HS-27A (cell line): ENCODE results near the gene ANO8.

Experiments used
- DNase-seq: peaks from one replicate; pipeline ENCODE4 v3.0.0-alpha.2; 2012; ENCODE audit warnings: low read depth, missing footprints

Gene ANO8

DNA sequence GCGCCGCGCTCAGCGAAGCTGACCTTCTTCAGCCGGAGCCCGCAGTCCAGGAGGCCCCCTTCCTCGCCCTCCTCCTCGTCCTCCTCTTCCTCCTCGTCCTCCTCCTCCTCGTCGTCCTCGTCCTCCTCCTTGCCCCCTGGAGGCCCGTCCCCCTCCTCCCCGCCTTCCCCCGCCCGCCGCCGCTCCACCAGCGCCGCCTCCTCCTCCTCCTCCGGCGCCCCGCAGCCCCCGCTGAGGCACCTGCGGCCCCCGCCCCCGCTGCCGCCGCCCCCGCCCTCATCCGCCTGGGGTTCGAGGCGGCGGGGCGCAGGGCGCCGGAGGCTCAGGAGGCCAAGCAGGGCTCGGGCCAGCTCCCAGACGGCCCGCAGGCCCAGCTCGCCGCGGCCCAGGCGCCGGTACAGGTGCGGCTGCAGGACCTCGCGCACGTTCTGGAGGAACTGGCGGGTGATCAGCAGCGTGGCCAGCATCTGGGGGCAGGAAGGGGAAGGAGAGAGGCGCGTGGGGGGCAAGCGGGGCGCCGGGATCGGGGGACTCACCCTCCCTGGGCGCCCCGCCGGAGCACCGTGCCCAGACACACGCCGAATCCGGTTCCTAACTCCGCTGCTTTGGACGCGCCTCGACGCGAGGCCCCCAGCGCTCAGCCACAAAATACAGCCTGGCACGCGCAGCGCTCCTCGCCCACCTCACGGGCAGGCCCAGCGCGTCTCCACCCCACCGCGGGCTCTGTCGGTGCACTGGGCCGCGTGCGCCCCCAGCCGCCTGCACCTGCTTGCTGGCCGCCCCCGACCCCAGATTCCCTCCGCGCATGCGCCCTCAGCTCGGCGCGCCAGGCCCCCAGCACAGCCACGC is 5.9 kb downstream of the ANO8 start:
- no peak for DNase-seq

DNA sequence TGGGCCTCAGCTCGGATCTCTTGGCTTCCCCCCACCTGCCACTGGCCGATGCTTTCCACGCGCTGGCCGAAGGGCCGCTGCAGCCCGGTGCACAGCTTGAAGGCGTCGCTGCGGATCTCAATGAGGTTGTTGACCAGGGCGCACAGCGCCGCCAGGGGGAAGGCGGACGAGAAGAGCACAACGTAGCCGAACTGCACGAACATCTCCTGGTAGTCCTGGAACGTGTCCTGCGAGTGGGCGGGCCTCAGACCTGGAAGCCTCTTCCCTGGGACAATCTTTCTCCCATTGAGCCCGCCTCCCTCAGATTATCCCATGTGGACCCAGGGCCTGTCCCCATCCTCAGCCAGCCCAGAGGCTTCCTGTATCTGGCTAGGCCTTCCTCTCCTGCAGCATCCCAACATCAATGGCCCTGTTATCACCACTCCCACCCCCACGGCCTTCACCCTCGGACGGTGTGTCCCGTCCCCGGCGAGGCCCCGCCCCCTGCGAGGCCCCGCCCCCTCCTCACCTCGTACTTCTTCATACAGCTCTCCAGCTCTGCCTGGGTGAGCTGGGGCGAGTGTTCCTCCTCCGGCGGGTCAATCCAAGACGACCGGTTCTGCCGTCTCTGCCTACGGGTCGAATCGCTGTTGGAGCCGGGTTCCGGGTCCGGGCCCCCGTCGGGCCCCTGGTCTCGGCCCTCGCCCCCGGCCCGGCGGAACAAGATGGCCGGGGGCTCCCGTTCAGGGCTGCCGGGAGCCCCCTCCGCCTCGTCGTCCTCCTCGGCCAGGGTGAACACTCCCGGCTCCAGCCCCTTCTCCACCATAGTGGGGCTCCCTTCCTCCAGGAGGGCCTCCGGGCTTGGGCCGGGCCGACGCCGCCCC is 6.8 kb downstream of the ANO8 start:
- DNase-seq, result no peak

DNA sequence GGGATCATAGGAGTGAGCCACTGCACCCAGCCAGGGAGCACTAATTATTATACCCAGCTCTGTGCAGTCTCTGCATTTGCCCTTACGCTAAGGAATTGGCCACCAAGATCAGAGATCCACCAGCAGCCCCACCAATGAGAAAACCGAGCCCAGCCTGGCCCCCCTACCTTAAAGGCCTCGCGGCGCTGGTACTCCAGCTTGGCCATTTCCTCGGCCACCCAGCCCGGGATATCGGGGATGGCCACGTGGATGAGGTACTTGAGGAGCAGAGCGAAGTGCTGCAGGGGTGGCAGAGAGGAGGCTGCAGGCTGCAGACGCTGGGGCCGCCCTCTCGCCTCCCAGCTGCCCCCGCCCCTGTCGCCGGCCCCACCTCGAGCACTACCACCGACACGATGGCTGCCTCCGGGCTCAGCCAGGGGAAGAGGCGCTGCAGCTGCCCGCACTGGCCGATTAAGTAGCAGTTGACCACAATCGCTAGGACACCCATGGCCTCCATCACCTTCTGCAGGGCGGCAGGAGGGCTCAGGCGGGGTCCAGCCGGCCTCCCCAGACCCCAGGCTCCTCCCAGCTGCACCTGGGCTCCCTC is 7.5 kb downstream of the ANO8 start:
- no peak for DNase-seq

DNA sequence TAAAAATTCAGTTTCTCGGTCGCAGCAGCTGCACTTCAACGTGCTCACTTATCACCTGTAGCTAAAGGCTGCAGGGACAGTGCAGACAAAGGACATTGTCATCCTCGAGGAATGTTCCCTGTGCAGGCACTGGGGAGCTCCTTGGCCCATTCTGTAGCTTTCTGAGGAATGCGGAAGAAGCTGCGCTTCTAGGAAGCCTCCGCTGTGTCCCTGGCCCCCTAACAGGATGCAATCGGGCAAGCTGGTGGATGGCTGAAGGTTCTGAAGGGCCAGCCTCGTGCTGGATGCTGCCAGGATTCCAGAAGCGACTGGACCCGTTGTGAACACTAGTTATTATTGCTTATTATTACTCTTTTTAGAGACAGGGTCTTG is 8.1 kb downstream of the ANO8 start:
- DNase-seq, result no peak

DNA sequence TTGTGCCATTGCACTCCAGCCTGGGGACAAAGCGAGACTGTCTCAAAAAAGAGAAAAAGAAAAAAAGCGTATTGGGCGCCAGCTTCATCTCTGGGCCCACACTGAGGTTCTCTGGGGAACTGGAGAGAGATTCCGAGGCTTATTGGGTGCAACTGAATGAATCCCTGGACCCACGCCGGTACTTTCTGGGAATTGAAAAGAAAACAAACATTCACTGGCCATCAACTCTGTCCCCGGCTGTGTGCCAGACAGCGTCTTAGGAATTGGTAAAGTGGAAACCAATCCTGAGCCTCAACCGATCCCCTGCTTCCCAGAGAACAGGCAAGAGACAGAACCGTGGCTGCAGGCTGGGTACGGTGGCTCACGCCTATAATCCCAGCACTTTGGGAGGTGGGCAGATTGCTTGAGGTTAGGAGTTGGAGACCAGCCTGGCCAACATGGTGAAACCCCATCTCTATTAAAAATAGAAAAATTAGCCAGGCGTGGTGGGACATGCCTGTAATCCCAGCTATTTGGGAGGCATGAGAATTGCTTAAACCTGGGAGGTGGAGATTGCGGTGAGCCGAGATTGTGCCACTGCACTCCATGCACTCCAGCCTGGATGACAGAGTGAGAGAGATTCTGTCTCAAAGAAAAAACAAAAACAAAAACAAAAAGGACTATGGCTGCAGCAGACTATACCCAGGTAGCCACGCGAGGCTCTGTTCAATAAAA is 8.6 kb downstream of the ANO8 start:
- DNase-seq, result no peak

DNA sequence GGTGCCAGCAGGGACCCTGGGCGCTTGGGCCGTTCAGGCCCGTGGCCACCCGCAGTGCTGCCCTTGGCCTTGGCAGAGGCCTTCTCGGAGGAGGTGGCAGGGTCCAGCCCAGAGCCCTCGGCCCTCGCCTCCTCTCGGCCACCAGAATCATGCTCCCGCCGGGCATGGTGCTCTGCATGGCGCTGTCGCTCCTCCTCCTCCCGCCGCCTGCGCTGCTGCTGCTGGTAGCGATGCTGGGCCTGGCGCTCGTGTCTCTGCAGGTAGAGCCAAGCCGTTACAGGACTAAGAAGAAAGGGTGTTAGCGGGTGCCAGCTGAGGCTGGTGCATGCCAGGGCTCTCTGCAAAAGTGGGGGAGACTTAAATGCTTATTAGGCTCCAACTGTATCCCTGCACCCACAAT is 9.5 kb downstream of the ANO8 start:
- DNase-seq, result no peak

DNA sequence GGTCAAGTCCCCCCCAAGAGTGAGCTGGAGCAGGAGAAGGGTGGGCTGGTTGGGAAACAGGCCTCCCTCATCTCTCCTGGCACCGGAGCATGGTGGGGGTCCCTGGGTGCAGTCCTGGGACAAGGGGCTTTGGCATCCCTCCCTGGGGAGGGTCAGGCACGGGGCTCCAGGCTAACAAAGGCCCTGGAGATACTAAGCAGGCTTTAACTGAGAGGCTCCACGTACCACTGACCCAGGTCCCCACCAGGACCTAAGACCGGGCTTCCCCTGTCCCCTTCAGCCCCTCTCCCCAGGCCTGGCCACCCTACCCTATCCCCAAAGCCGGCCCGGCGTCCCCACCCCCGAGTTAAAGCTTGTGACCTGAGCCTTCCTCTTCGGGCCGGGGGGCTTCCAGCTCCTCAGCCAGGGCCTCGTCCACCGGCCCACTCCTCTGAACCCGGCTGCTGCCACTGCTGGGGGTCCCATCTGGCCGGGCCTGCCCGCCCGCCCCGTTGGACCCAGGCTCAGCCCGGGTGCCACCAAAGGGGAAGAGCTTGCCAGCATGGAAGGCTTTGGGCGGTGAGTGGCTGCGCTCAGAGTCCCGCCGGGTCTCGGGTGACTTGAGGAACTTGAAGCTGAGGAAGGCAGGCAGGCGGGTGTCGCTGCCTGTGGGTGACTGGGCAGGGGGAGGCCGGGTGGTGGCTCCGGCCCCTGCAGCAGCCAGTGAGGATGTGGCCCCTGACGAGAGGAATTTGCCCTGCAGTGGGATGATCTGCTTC is 10.1 kb downstream of the ANO8 start:
- no peak for DNase-seq

DNA sequence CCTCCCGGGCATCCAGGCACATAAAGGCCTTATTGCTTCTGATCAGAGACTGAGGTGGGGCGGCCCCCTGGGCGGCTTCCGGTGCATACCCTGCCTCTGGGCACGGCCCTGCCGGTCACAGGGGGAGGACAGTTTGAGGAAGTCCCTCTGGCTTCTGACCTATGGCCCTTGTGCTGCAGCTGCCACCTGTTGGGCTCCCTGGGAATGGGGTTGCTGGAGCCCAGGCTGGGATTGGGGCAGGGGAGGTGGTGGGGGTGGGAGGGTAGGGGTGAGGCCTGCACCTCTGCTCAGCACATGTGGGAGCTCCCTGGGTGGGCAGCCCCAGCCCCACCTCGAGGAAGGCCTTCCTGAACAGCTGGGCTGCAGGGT is 10.7 kb downstream of the ANO8 start:
- no peak for DNase-seq

DNA sequence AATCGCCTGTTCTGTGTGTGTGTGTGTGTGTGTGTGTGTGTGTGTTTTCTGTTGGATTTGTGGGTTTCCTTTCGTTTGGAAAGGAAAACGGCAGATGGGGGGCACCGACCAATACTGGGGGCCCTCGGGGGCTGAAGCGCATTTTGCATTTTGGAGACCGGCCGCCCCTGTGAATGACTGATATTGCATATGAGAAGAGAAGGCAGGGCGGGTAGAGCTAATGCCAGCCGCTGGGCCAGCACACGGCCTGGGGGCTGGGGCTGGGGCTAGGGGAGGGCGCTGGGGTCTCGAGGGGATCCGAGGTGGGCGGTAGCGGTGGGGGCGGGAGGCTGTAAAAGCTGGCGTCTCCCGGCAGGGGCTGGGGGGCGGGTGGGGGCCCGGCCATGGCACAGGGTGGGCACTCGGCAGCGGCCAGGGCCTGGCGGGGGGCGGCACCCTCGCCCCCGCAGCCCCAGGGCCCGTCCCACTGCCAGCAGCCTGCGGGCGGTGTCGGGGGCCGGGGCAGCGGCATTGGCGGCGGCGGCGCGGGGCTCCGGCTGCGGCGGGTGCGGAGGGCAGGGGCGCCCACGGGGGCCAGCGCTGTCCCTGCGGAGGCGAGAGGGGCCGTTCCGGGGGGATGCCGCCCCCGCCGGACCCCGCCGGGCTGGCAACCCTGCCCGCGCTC is 11.2 kb downstream of the ANO8 start:
- DNase-seq, result no peak

DNA sequence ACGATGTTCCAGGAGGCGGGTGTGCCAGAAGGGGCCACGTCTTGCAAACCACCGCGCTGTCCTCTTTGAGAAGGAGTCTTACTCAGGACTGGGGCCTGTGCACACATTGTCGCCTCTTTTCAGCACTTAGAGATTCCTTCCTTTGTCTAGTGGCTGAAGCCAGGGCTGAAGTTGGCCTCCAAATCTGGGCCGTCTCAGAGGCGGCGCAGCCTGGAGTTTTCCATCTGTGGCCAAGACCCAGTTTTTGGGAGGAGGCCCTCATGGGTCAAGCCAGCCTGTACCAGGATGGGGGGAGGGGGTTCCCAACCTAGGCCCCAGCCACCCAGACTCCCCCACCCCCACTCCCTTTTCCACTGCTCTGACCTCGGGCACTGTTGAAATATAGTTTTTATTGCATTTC is 11.8 kb downstream of the ANO8 start:
- no peak for DNase-seq

DNA sequence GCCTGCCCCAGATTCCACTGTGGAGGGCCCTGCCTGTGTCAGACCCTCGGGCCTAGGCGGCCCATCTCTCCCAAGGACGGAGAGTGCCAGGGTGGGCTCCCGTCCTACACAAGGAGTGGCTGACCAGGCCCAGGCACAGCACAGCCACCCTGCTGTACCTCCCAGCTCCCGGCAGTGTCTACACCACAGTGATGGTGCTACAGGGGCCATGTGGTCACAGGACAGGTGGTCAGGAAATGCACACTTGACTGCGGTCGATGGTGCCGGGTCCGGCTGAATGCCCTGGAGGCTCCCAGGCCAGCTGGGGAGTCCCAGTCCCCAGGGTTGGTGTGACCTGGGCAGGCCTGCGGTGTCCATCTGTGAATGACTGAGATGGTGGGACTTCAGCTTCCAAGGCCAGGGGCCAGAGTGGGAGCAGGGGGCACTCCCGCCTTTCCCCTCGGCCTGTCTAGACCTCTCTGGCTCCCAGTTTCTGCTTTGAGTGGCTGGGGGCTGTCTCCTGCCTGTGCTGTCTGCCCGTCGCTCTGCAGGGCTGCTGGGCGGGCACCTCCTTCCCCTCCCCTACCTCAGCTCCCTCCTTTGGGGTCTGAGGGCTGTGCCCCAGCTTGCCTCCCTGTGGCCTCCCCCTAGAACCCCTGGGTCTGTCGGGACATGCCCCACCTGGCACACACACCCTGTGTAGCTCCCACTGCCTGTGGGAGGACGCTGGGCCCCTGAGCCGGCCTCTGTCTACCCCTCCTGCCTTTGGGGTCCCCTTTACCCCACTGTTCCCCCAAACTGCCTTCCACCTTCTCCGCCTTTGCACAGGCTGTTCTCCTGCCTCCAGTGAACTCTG is 12.8 kb downstream of the ANO8 start:
- DNase-seq, result no peak

DNA sequence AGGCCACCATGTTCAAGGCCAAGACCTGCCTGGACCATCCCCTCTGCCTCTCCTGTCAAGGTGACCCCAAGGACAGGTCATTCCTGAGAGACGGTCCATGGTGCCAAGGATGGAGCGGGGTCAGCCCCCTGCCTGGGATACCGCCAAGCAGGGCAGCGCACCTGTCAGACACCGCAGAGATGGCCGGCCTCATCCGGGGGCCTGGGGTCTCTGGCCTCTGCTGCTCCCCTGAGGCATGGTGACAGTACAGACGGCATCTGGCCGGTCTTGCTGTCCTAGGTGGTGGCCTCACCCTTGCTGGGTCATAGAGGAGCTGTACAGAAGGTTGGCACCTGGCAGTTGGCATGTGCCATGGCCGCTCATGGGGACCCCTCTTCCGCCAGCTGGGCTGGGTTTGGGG is 14.2 kb downstream of the ANO8 start:
- no peak for DNase-seq

DNA sequence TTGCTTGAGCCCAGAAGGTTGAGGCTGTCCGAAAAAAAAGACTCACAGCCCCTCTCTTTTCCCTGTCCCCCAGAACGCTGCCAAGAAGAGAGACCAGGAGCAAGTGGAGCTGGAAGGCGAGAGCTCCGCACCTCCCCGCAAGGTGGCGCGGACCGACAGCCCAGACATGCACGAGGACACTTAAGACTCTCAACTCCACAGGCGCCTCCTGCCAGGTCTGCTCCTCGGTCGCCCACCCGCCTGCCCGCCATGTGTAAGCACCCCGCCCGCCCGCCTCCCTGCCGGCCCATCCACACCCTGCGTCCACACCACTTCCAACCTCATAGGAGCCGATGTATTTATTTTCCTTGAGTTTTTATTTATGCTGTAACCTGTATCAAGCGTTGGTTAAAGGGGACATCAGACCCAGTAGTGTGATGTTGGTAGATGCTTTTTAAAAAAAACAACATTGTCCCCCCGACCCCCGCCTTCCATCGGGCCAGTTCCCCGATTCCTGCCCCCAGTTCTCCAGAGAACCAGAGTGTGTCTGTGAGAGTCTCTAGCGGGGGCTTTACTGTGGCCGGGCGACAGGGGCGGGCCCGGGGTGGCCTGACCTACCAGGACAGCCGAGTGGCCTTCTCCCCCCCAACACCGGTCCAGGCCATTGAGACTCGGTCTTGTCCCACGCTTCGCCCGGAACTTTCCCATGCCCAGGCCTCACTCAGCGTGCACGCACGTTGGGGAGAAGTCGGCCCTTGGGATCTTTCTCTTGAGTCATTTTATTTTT is 15.0 kb downstream of the ANO8 start:
- DNase-seq, result no peak

DNA sequence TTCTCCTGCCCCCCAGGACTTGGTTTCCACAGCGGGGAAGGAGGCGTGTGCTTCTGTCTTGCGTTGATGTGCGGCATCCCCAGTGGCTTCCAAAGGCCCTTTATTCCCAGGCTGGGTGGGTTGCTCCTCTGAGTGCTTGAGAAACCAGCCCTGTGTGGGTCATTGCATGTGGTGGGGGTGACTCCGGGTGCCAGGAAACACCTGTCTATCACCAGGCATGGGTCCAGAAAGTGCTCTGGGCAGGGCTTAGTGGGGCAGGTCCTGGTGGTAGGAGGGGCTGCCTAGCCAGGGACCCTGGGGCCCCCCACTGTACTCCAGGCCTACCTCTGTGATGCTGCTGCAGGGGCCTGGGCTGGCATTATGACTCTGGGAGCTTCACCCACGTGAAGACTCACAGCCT is 15.7 kb downstream of the ANO8 start:
- no peak for DNase-seq

DNA sequence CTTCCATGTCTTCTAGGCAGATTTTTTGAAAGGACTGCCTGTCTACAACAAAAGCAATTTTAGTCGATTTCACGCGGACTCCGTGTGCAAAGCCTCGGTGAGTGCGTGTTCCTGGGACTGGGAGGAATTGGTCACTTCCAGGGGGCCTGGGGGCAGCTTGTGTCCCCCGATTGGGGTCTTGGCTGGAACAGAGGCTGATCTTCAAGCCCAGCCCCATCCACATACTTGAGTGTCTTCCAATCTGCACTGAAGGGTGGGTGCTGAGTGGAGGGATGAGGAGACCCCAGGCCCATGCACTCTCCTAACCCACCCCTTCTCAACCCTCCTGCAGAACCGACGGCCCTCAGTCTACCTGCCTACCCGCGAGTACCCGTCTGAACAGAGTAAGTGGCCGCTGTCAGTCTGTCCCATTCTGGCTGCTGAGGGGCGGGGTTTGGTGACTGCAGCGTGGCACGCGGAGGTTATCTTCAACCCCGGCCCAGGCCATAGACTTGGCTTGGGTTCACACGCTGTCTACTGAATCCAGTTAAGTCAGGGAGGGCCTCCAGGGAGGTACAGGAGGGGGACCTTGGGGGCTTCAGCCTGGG is 20.6 kb downstream of the ANO8 start:
- no peak for DNase-seq

DNA sequence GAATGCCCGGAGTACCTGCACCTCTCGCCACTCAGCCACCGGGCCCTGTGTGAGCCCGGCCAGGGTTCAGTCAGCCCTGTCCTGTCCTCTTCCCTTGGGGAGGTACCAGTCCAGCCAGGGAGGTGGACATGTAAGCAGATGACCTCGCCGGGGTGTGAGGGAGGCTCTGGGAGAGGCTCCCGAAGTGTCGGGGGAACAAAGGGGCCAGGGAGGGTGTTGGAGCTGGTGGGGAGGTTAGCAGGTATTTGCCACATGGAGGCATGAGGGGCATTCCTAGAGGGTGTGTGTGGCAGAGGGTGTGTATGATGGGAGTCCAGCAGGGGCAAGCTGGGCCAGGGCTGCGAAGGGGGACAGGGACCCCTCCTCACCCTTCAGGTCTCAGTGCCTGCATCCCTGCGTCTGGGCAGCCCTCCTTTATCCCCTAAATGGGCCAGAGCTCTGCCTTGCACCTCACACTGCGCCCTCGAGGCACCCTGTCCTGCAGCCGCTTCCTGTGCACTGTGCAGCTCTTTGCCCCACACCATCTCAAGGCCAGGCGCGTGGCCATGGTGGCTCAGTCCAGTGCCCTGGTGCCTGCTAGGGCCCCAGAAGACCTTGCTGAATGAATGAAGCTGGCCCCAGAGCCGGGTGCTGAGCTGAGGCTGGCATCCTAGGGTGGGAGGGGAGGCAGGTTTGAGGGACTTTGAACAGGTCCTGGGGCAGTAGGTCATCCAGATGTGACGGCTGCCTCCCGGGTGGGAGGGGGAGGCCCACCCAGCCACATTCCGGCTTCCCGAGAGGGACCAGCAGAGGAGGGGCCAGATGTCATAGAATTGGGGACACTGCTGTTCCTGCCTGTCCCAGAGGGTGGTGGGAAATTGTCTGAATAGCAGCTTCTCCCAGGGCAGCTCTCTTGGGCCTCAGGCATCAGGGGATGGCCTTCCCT is 22.2 kb downstream of the ANO8 start:
- no peak for DNase-seq

DNA sequence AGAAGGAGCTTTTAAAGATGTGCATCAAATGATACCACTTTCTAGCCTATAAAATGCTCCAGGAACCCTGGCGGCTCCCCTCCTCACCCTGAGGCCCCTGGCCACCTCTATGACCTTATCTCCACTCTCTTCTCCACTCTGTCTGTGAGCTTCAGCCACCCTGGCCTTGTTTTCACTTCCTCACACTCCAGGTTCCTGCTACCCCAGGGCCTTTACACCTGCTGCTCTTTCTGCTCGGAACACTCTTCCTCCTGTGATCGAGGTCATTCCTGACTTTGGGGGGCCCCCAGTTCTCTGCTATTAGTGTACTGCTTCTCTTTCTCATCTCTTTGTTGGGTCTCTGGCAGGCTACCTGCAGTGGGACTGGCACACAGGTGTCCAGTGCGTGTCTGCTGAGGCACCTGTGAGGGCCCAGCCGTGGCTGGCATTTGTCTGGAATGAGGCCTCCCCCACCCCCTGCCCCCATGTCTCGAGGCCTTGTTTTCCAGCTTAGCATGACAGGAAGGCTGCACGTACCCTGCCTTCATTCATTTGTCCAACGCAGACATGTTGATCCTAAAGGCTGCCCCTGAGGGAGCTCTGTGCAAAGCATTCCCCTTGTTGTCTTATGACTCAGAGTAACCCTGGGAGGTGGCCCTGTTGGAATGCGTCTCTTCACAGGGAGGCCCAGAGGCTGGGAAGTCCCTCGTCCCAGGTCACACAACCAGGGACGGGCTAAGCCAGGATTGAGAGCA is 23.0 kb downstream of the ANO8 start:
- no peak for DNase-seq
